DOHH2 (cell line): ENCODE results near the gene ABHD12.

Experiments used
- H3F3A ChIP-seq: fragments of 200-600 bp; sonication (generic), shearing (Covaris generic); 2 replicates; pipeline ENCODE4 v1.6.0; 2016; ENCODE audit warnings: antibody characterized with exemption, mild to moderate bottlenecking; ENCODE audit not compliant: control insufficient read depth, insufficient read depth
- H3K27ac ChIP-seq: fragments of 200-600 bp; sonication (generic); 2 replicates; pipeline ENCODE4 v1.5.1; 2014; ENCODE audit warnings: low read depth, mild to moderate bottlenecking, low read length, moderate library complexity
- H3K27me3 ChIP-seq: fragments of 200-600 bp; sonication (generic); 2 replicates; pipeline ENCODE4 v1.6.1; 2014; ENCODE audit warnings: mild to moderate bottlenecking, low read length, mixed read lengths; ENCODE audit not compliant: control insufficient read depth
- H3K36me3 ChIP-seq: fragments of 200-600 bp; sonication (generic); 2 replicates; pipeline ENCODE4 v1.6.1; 2014; ENCODE audit warnings: mild to moderate bottlenecking, low read length, moderate library complexity, mixed read lengths; ENCODE audit not compliant: control insufficient read depth
- H3K4me1 ChIP-seq: fragments of 200-600 bp; sonication (generic); 2 replicates; pipeline ENCODE4 v1.6.1; 2014; ENCODE audit warnings: mild to moderate bottlenecking, low read length, mixed read lengths; ENCODE audit not compliant: control insufficient read depth
- H3K4me2 ChIP-seq: fragments of 200-600 bp; sonication (generic); 2 replicates; pipeline ENCODE4 v1.6.0; 2014; ENCODE audit warnings: mild to moderate bottlenecking, low read length, moderate library complexity
- H3K4me3 ChIP-seq: fragments of 200-600 bp; sonication (generic); 2 replicates; pipeline ENCODE4 v1.5.1; 2014; ENCODE audit warnings: mild to moderate bottlenecking, low read length, mixed read lengths
- H3K79me2 ChIP-seq: fragments of 200-600 bp; sonication (generic); 2 replicates; pipeline ENCODE4 v1.6.1; 2014; ENCODE audit warnings: mild to moderate bottlenecking, low read length, mixed read lengths; ENCODE audit not compliant: control insufficient read depth
- H3K9me2 ChIP-seq: fragments of 200-600 bp; sonication (generic); replicated peaks from 2 replicates; pipeline ENCODE4 v1.6.1; 2014; ENCODE audit warnings: mild to moderate bottlenecking, low read length, mixed read lengths; ENCODE audit not compliant: control insufficient read depth
- H3K9me3 ChIP-seq: fragments of 200-600 bp; sonication (generic); 2 replicates; pipeline ENCODE4 v1.6.1; 2014; ENCODE audit warnings: antibody characterized with exemption, low read length, mixed read lengths; ENCODE audit not compliant: control insufficient read depth, insufficient read depth
- H4K20me1 ChIP-seq: fragments of 200-600 bp; sonication (generic); 2 replicates; pipeline ENCODE4 v1.6.0; 2014; ENCODE audit warnings: low read depth, mild to moderate bottlenecking, antibody characterized with exemption, low read length, moderate library complexity; ENCODE audit not compliant: control insufficient read depth, insufficient read depth
- CTCF ChIP-seq: fragments of 200-600 bp; sonication (generic); IDR thresholded peaks from one replicate; pipeline ENCODE4 v1.5.1; 2014; ENCODE audit warnings: antibody characterized with exemption, mild to moderate bottlenecking, low read depth, low read length; ENCODE audit not compliant: poor library complexity, severe bottlenecking
- EZH2phosphoT487 ChIP-seq: fragments of 200-600 bp; sonication (generic); IDR thresholded peaks from 2 replicates; pipeline ENCODE4 v1.6.1; 2017; ENCODE audit warnings: borderline replicate concordance, mild to moderate bottlenecking, antibody characterized with exemption, low read length, moderate library complexity, mixed read lengths

Gene ABHD12

GRCh38 chr20:25364879-25365699 lies 25.5 kb downstream of the ABHD12 start:
- no peaks in the 10 kb centered on the region for H3K9me3 ChIP-seq
- H3F3A ChIP-seq, result no peaks in the 10 kb centered on the region
- no peaks in the 10 kb centered on the region for H4K20me1 ChIP-seq
- no peaks in the 10 kb centered on the region for H3K4me1 ChIP-seq
- no peak overlapping the region for H3K4me2 ChIP-seq
- no peak for TF ChIP-seq CTCF
- TF ChIP-seq EZH2phosphoT487, result no peak
- H3K79me2 ChIP-seq, result peaks cover 59% of the 10 kb centered on the region
- no peak overlapping the region for H3K27ac ChIP-seq
- no peaks in the 10 kb centered on the region for H3K9me2 ChIP-seq
- H3K4me3 ChIP-seq, result no peak overlapping the region
- H3K27me3 ChIP-seq, result no peaks in the 10 kb centered on the region
- no peaks in the 10 kb centered on the region for H3K36me3 ChIP-seq

DNA sequence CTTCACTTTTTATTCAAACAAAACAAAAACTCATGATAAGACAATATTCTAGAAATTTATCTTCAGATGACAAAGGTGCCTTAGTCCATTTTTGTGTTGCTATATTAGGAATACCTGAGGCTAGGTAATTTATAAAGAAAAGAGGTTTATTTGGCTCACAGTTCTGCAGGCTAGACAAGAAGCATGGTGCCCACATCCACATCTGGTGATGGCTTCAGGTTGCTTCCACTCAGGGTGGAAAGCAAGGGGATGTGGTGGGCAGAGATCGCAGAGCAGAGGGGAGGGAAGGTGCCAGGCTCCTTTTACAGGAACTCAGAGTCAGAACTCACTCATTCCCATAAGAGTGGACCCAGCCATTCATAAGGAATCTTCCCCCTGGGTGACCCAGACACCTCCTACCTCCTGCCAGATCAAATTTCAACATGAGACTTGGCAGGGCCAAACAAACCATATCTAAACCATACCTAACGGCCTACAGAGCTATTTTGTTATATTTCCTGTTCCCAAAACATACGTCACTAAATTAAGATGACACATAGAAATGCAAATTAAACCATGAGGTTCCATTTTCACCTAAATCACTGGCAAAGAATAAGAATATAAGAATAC lies 26.4 kb downstream of the ABHD12 start:
- Histone ChIP-seq H3K9me2 (no peaks in the 10 kb centered on the region), H3K4me3 (no peak overlapping the region), H3K4me2 (no peak overlapping the region), H3K27me3 (no peaks in the 10 kb centered on the region), H4K20me1 (no peaks in the 10 kb centered on the region), H3K4me1 (no peaks in the 10 kb centered on the region), H3K9me3 (no peaks in the 10 kb centered on the region), H3F3A (no peaks in the 10 kb centered on the region), H3K79me2 (peaks cover 56% of the 10 kb centered on the region), H3K36me3 (no peaks in the 10 kb centered on the region), H3K27ac (no peak overlapping the region)
- TF ChIP-seq CTCF (no peak), EZH2phosphoT487 (no peak)

DNA sequence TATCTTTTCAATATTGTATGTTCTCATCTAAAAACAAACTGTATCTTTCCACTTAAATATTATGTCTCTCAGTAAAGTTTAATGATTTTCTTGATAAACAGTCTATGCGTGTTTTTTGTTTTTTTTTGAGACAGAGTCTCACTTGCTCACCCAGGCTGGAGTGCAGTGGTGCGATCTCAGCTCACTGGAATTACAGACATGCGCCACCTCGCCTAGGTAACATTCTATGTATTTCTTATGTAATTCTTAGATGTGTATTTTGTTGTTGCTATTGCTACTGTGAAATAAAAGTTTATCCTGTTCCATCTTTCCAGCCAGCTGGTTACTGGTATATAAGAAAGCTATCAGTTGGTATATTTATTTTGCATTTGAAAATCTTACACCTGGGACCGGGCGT lies 29.4 kb downstream of the ABHD12 start:
- H3K4me1 ChIP-seq, result no peaks in the 10 kb centered on the region
- H3K4me2 ChIP-seq, result no peak overlapping the region
- no peaks in the 10 kb centered on the region for H4K20me1 ChIP-seq
- H3K36me3 ChIP-seq, result no peaks in the 10 kb centered on the region; the same call in 1 of the 2 replicates
- H3K27me3 ChIP-seq, result no peaks in the 10 kb centered on the region
- TF ChIP-seq CTCF, result no peak
- TF ChIP-seq EZH2phosphoT487, result no peak
- peaks cover 53% of the 10 kb centered on the region for H3K79me2 ChIP-seq
- no peaks in the 10 kb centered on the region for H3K9me2 ChIP-seq
- H3F3A ChIP-seq, result no peaks in the 10 kb centered on the region
- no peak overlapping the region for H3K4me3 ChIP-seq
- H3K27ac ChIP-seq, result no peak overlapping the region
- H3K9me3 ChIP-seq, result no peaks in the 10 kb centered on the region
